HepG2 (cell line): ENCODE data around the gene DDX18. TPM values are rescaled to one million over a fixed set of nuclear protein-coding genes. Genes with fewer than 3 reads are reported as not detected.

ENCODE experiments used
- ATAC-seq: fragments of 200-7000 bp; cut with Tn5 transposase; 3 replicates; pipeline ENCODE4 v1.9.1; 2020; ENCODE audit warnings: mild to moderate bottlenecking, moderate library complexity
- BruUV-seq: library from RNA; stranded (reverse); fragments of 400-500 nt; replicated peaks from 2 replicates; lab custom pipeline; 2021; lab: Mats Ljungman, UMichigan
- CTCF ChIA-PET: fragments of 300-600 bp; formaldehyde crosslinking; extraction: SDS; loops from one replicate; lab custom pipeline; 2021; ENCODE audit warnings: low total read pairs, inconsistent platforms, low intra/inter-chr PET ratio; lab: Yijun Ruan, JAX
- POLR2A ChIA-PET: fragments of 350-600 bp; sonication (Branson Sonifier 250); formaldehyde crosslinking; loops from one replicate; lab custom pipeline; 2020; ENCODE audit warnings: antibody characterized with exemption, inconsistent platforms; lab: Yijun Ruan, JAX
- DNase-seq: peaks from one replicate; pipeline ENCODE4 v3.0.0-alpha.2; 2015; ENCODE audit warnings: low spot score
- FAIRE-seq: peaks from 3 replicates; lab custom pipeline; 2011; peaks lifted over from hg19 to GRCh38; lab: Jason Lieb, UNC
- H2AFZ ChIP-seq: one replicate; pipeline ENCODE4 v1.6.1; 2011; ENCODE audit warnings: low read length, inconsistent platforms
- H3K27ac ChIP-seq: fragments of 300-600 bp; 3 replicates; pipeline ENCODE4 v1.8.0; 2011; ENCODE audit warnings: mixed run types, mild to moderate bottlenecking, mixed read lengths, low read length, inconsistent platforms; ENCODE audit not compliant: insufficient read depth; ENCODE audit errors: extremely low read length
- H3K27me3 ChIP-seq, 2 experiments: fragments of 200-600 bp in 1 of 2; 2 replicates in 1 of 2; 3 replicates in 1 of 2; pipeline versions ENCODE4 v1.6.0 to v1.8.0; 2011; ENCODE audit warnings: low read length in 2 of 2, mild to moderate bottlenecking in 2 of 2, moderate library complexity in 2 of 2, inconsistent platforms in 1 of 2; ENCODE audit not compliant: insufficient read depth in 2 of 2, control insufficient read depth in 1 of 2
- H3K36me3 ChIP-seq, 2 experiments: fragments of 200-600 bp in 1 of 2; replicated peaks in 1 of 2; 2 replicates in 1 of 2; 3 replicates in 1 of 2; pipeline versions ENCODE4 v1.5.1 to v1.8.0; 2011; ENCODE audit warnings: low read length in 2 of 2, inconsistent platforms in 1 of 2; ENCODE audit not compliant: insufficient read depth in 2 of 2, control insufficient read depth in 1 of 2
- H3K4me1 ChIP-seq: 2 replicates; pipeline ENCODE4 v1.5.1; 2012; ENCODE audit warnings: low read length, inconsistent platforms; ENCODE audit not compliant: insufficient read depth
- H3K4me2 ChIP-seq: 2 replicates; pipeline ENCODE4 v1.6.0; 2011; ENCODE audit warnings: low read depth, low read length, inconsistent platforms
- H3K4me3 ChIP-seq, 3 experiments: fragments of 200-600 bp in 1 of 3; sonication (generic), shearing (Covaris generic) in 1 of 3; replicated peaks in 1 of 3; 2 replicates each; pipeline ENCODE4 v1.5.1; 2011 to 2016; ENCODE audit warnings: low read length in 3 of 3, inconsistent platforms in 2 of 3, low read depth in 2 of 3, mild to moderate bottlenecking in 2 of 3, control low read depth in 1 of 3, mixed read lengths in 1 of 3; ENCODE audit not compliant: insufficient read depth in 1 of 3
- H3K79me2 ChIP-seq: one replicate; pipeline ENCODE4 v1.6.1; 2011; ENCODE audit warnings: low read length, inconsistent platforms; ENCODE audit not compliant: insufficient read depth
- H3K9ac ChIP-seq: 2 replicates; pipeline ENCODE4 v1.6.0; 2011; ENCODE audit warnings: mild to moderate bottlenecking, low read depth, low read length, inconsistent platforms; ENCODE audit not compliant: insufficient read depth
- H3K9me3 ChIP-seq: 2 replicates; pipeline ENCODE4 v1.5.1; 2012; ENCODE audit warnings: mild to moderate bottlenecking, low read length
- H4K20me1 ChIP-seq: 2 replicates; pipeline ENCODE4 v1.6.0; 2011; ENCODE audit warnings: inconsistent platforms, mild to moderate bottlenecking, low read length, moderate library complexity; ENCODE audit not compliant: insufficient read depth
- FOXP1 ChIP-seq, 2 experiments: fragments of 450-650 bp in 1 of 2; IDR thresholded peaks; 2 replicates each; pipeline ENCODE4 v1.6.1; 2017 to 2018; ENCODE audit warnings: antibody characterized with exemption in 1 of 2
- HNRNPUL1 ChIP-seq: fragments of 200-400 bp; formaldehyde crosslinking; IDR thresholded peaks from 2 replicates; pipeline ENCODE4 v1.6.1; 2017; ENCODE audit warnings: low read depth, mild to moderate bottlenecking, low read length, moderate library complexity
- IRX3 ChIP-seq: sonication (generic); formaldehyde crosslinking; IDR thresholded peaks from 2 replicates; pipeline ENCODE4 v1.8.1; 2023; ENCODE audit warnings: mild to moderate bottlenecking, low read depth, missing genetic modification reagents, borderline replicate concordance
- LCORL ChIP-seq, 2 experiments: fragments of 450-650 bp in 1 of 2; sonication (generic) in 1 of 2; formaldehyde crosslinking in 1 of 2; IDR thresholded peaks; 2 replicates each; pipeline versions ENCODE4 v1.5.0 to v1.6.1; 2017 to 2020; ENCODE audit warnings: antibody characterized with exemption in 1 of 2, missing genetic modification reagents in 1 of 2
- MED8 ChIP-seq: sonication (generic); formaldehyde crosslinking; IDR thresholded peaks from 2 replicates; pipeline ENCODE4 v1.8.1; 2023; ENCODE audit warnings: mild to moderate bottlenecking, missing genetic modification reagents; ENCODE audit not compliant: insufficient replicate concordance
- MTF2 ChIP-seq: sonication (generic); formaldehyde crosslinking; IDR thresholded peaks from 2 replicates; pipeline ENCODE4 v1.5.0; 2020; ENCODE audit warnings: missing genetic modification reagents, borderline replicate concordance
- WGBS: methylation state at CpG from one replicate; pipeline ENCODE4 v1.1.6; 2017; ENCODE audit warnings: low lambda C conversion rate; 5-methylcytosine and 5-hydroxymethylcytosine counted together
- in situ Hi-C: cut with HindIII; loops from 2 replicates; pipeline ENCODE4 v1.10.0; 2017; ENCODE audit warnings: low pct_unique_long_range_greater_than_20kb; ENCODE audit not compliant: extremely low pct_ligation_motif_present
- intact Hi-C: fragments of 100-400 bp; cut with micrococcal nuclease; formaldehyde crosslinking; loops from one replicate; pipeline ENCODE4 v1.10.0; 2022; ENCODE audit not compliant: unreplicated experiment
- polyA plus RNA-seq, 8 experiments: library from polyadenylated mRNA; depleted of rRNA in 3 of 8; stranded (reverse) in 7 of 8; unstranded in 1 of 8; fragments of >200 nt; fragmentation: Illumina TruSeq in 4 of 8; extraction: Trizol in 4 of 8; gene quantifications; 2 replicates each; pipeline versions ENCODE4 v1.2.1 to v1.2.3, GENCODE V29; 2011 to 2016; ENCODE audit warnings: low read depth in 4 of 8, missing spikeins in 1 of 8, mixed read lengths in 1 of 8; ENCODE audit not compliant: insufficient read depth in 1 of 8
- total RNA-seq, 5 experiments: library from RNA; depleted of rRNA; stranded (reverse); fragments of >200 nt; fragmentation: Illumina TruSeq; extraction: Trizol; gene quantifications; 2 replicates each; pipeline ENCODE4 v1.2.3, GENCODE V29; 2016; ENCODE audit warnings: low read depth in 1 of 5
- TF ChIP-seq, protein P1 (sequence below): sonication (generic); formaldehyde crosslinking; IDR thresholded peaks from 2 replicates; pipeline ENCODE4 v1.5.1; 2020; ENCODE audit warnings: mild to moderate bottlenecking, missing genetic modification reagents, borderline replicate concordance
- TF ChIP-seq, protein P2 (sequence below): sonication (generic); formaldehyde crosslinking; IDR thresholded peaks from 2 replicates; pipeline ENCODE4 v1.4.0; 2020; ENCODE audit warnings: missing genetic modification reagents
- TF ChIP-seq, protein P3 (sequence below): sonication (generic); formaldehyde crosslinking; IDR thresholded peaks from 2 replicates; pipeline ENCODE4 v1.5.0; 2020; ENCODE audit warnings: missing genetic modification reagents, mild to moderate bottlenecking, borderline replicate concordance

DDX18 gene
- total and polyA plus RNA-seq, 2 of the 13 experiments (the other 11 are each of a cell fraction or from before 2014, with no cell fraction given) = 64.0 to 134 TPM

DNA sequence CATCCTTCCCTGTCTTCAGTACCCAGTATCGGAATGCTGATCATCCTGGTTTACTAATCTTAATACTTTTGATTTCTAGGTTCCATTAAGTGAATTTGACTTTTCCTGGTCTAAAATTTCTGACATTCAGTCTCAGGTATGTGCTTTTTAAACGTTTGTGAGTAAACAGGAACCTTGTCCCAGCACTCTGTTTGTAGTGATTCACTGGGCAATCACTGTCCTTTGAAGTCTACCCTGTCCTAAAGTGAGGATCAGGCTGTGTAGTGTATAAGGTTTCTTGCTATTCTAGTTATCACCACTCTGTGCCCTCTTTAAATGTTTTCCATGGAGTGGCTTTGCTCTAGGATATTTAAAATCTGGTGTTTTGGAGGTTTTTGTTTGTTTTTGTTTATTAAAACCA, 14.4 kb downstream of the DDX18 start:
- intact Hi-C loops = no loop called here
- TF ChIP-seq HNRNPUL1 = no peak
- no peak for TF ChIP-seq MTF2 (CRISPR knock-in tag)
- TF ChIP-seq, protein P1, sequence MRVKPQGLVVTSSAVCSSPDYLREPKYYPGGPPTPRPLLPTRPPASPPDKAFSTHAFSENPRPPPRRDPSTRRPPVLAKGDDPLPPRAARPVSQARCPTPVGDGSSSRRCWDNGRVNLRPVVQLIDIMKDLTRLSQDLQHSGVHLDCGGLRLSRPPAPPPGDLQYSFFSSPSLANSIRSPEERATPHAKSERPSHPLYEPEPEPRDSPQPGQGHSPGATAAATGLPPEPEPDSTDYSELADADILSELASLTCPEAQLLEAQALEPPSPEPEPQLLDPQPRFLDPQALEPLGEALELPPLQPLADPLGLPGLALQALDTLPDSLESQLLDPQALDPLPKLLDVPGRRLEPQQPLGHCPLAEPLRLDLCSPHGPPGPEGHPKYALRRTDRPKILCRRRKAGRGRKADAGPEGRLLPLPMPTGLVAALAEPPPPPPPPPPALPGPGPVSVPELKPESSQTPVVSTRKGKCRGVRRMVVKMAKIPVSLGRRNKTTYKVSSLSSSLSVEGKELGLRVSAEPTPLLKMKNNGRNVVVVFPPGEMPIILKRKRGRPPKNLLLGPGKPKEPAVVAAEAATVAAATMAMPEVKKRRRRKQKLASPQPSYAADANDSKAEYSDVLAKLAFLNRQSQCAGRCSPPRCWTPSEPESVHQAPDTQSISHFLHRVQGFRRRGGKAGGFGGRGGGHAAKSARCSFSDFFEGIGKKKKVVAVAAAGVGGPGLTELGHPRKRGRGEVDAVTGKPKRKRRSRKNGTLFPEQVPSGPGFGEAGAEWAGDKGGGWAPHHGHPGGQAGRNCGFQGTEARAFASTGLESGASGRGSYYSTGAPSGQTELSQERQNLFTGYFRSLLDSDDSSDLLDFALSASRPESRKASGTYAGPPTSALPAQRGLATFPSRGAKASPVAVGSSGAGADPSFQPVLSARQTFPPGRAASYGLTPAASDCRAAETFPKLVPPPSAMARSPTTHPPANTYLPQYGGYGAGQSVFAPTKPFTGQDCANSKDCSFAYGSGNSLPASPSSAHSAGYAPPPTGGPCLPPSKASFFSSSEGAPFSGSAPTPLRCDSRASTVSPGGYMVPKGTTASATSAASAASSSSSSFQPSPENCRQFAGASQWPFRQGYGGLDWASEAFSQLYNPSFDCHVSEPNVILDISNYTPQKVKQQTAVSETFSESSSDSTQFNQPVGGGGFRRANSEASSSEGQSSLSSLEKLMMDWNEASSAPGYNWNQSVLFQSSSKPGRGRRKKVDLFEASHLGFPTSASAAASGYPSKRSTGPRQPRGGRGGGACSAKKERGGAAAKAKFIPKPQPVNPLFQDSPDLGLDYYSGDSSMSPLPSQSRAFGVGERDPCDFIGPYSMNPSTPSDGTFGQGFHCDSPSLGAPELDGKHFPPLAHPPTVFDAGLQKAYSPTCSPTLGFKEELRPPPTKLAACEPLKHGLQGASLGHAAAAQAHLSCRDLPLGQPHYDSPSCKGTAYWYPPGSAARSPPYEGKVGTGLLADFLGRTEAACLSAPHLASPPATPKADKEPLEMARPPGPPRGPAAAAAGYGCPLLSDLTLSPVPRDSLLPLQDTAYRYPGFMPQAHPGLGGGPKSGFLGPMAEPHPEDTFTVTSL (CRISPR knock-in tag) = peak; percentile 86; the same call in 1 of the 2 replicates
- TF ChIP-seq LCORL (IDR thresholded peaks at IDR 0.05) = no peak
- 0 out of 2 replicates have a peak, but pooled peaks have one; percentile 35 for TF ChIP-seq LCORL (CRISPR knock-in tag; IDR thresholded peaks at IDR 0.05)
- no peak for TF ChIP-seq IRX3
- TF ChIP-seq FOXP1 (IDR thresholded peaks at IDR 0.05) = peak; percentile 26; the same call in 1 of the 2 replicates
- peak; percentile 65 for TF ChIP-seq FOXP1 (CRISPR knock-in tag; IDR thresholded peaks at IDR 0.05)
- TF ChIP-seq, protein P2, sequence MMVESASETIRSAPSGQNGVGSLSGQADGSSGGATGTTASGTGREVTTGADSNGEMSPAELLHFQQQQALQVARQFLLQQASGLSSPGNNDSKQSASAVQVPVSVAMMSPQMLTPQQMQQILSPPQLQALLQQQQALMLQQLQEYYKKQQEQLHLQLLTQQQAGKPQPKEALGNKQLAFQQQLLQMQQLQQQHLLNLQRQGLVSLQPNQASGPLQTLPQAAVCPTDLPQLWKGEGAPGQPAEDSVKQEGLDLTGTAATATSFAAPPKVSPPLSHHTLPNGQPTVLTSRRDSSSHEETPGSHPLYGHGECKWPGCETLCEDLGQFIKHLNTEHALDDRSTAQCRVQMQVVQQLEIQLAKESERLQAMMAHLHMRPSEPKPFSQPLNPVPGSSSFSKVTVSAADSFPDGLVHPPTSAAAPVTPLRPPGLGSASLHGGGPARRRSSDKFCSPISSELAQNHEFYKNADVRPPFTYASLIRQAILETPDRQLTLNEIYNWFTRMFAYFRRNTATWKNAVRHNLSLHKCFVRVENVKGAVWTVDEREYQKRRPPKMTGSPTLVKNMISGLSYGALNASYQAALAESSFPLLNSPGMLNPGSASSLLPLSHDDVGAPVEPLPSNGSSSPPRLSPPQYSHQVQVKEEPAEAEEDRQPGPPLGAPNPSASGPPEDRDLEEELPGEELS (CRISPR knock-in tag) = 0 out of 2 replicates have a peak, but pooled peaks have one; percentile 35
- TF ChIP-seq, protein P3, sequence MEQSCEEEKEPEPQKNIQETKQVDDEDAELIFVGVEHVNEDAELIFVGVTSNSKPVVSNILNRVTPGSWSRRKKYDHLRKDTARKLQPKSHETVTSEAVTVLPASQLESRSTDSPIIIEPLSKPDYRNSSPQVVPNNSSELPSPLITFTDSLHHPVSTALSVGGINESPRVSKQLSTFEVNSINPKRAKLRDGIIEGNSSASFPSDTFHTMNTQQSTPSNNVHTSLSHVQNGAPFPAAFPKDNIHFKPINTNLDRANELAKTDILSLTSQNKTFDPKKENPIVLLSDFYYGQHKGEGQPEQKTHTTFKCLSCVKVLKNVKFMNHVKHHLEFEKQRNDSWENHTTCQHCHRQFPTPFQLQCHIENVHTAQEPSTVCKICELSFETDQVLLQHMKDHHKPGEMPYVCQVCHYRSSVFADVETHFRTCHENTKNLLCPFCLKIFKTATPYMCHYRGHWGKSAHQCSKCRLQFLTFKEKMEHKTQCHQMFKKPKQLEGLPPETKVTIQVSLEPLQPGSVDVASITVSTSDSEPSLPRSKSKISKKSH = no peak
- TF ChIP-seq MED8 (CRISPR knock-in tag) = no peak

More for the DNA sequence above, 14.4 kb downstream of the DDX18 start:
- ChIA-PET CTCF (no interaction called here), POLR2A (interaction anchor here (1.0 kb wide), 1 partner anchor 14 kb away, joined by 3 read pairs; the partner anchor contains the start of gene DDX18)
- peaks cover 25 to 87% of the 10 kb centered on the region in 2 experiments for H3K36me3 ChIP-seq
- H3K79me2 ChIP-seq = no peaks in the 10 kb centered on the region
- ATAC-seq (peak; percentile 91), FAIRE-seq (peak; percentile 32), DNase-seq (peak; percentile 33)
- H3K27me3 ChIP-seq = no peaks in the 10 kb centered on the region
- in situ Hi-C loops = loop anchor here (5.0 to 10.0 kb wide), 2 partner anchors 106 to 178 kb away; no protein-coding TSS in a partner anchor
- 45% methylated on average over 2 of the region's 2 CpGs for WGBS
- no peak overlapping the region; the same call in 1 of the 2 replicates for H3K4me2 ChIP-seq
- H3K9me3 ChIP-seq = no peaks in the 10 kb centered on the region
- no peak overlapping the region for H2AFZ ChIP-seq
- H3K4me3 ChIP-seq = no peak overlapping the region
- BruUV-seq = no TSS peak
- H3K4me1 ChIP-seq = peaks cover 17% of the 10 kb centered on the region
- no peak overlapping the region for H3K9ac ChIP-seq
- H4K20me1 ChIP-seq = no peaks in the 10 kb centered on the region
- H3K27ac ChIP-seq = peak overlapping the region; percentile 5
